ENCODE results near the gene WDR90.

WDR90 gene

DNA sequence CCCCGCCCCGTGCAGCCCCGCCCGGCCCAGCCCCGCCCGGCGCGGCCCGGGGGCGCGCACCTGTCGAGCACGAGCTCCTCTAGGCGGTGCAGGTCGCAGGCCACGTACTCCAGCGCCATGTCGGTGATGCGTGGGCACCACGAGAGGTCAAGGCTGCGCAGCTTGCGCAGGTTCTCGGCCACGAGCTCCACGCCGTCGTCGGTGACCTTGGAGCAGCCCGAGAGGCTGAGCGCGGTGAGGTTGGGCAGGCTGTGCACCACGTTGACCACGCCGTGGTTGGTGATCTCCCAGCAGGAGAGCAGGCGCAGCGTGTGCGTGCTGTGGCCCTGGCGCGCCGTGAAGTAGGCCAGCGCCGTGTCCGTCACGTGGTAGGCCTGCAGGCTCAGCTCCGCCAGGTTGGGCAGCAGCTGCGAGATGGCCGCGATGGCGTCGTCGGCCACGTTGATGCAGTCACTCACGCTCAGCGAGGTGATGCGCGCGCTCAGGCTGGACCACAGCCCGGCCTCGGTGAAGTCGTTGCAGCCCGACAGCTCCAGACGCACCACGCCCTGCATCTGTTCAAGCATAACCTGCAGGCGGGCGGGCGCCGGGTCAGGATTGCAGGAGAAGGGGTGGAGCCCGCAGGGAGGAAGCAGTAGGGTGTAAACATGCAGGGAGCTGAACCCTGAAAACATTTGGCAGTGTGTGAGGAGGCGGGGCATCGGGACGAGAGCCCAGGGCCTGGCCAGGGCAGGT, 46.4 kb downstream of the WDR90 start:
- Histone ChIP-seq H3K9me2 (replicated peaks; ENCODE audit: control insufficient read depth, low read length) (no peaks in the 10 kb centered on the region), H3F3A (ENCODE audit: control insufficient read depth, insufficient read depth) (peaks cover 7% of the 10 kb centered on the region), H3K27ac (ENCODE audit: low read depth, low read length) (no peak overlapping the region), H3K36me3 (ENCODE audit: control insufficient read depth, low read length) (no peaks in the 10 kb centered on the region), H3K4me3 (ENCODE audit: low read length) (peak overlapping the region; percentile 80), H3K27me3 (ENCODE audit: control insufficient read depth, low read length) (peaks cover 26% of the 10 kb centered on the region), H3K9me3 (ENCODE audit: control insufficient read depth, insufficient read depth, low read length) (no peaks in the 10 kb centered on the region), H3K4me2 (ENCODE audit: low read length) (peak overlapping the region; percentile 97), H3K79me2 (ENCODE audit: control insufficient read depth, low read length) (no peaks in the 10 kb centered on the region), H4K20me1 (ENCODE audit: control insufficient read depth, insufficient read depth, low read depth, low read length) (no peaks in the 10 kb centered on the region), H3K4me1 (ENCODE audit: control insufficient read depth, low read length) (peaks cover 22% of the 10 kb centered on the region)
- TF ChIP-seq EZH2phosphoT487 (IDR thresholded peaks at IDR 0.05; ENCODE audit: borderline replicate concordance, low read length), result no peak
- no peak for TF ChIP-seq CTCF (IDR thresholded peaks at IDR 0.05; ENCODE audit: low read depth, low read length, poor library complexity, severe bottlenecking)

GRCh38 chr16:698911-699671, 49.9 kb downstream of the WDR90 start:
- no peaks in the 10 kb centered on the region for H3K9me3 ChIP-seq (ENCODE audit: control insufficient read depth, insufficient read depth, low read length)
- peaks cover 55% of the 10 kb centered on the region for H3K27me3 ChIP-seq (ENCODE audit: control insufficient read depth, low read length)
- H3K4me2 ChIP-seq (ENCODE audit: low read length), result no peak overlapping the region
- H3K27ac ChIP-seq (ENCODE audit: low read depth, low read length), result no peak overlapping the region
- no peaks in the 10 kb centered on the region for H3K9me2 ChIP-seq (replicated peaks; ENCODE audit: control insufficient read depth, low read length)
- no peaks in the 10 kb centered on the region for H4K20me1 ChIP-seq (ENCODE audit: control insufficient read depth, insufficient read depth, low read depth, low read length)
- TF ChIP-seq CTCF (IDR thresholded peaks at IDR 0.05; ENCODE audit: low read depth, low read length, poor library complexity, severe bottlenecking), result no peak
- no peak for TF ChIP-seq EZH2phosphoT487 (IDR thresholded peaks at IDR 0.05; ENCODE audit: borderline replicate concordance, low read length)
- no peak overlapping the region for H3K4me3 ChIP-seq (ENCODE audit: low read length)
- no peaks in the 10 kb centered on the region for H3K79me2 ChIP-seq (ENCODE audit: control insufficient read depth, low read length)
- no peaks in the 10 kb centered on the region; the same call in 1 of the 2 replicates for H3F3A ChIP-seq (ENCODE audit: control insufficient read depth, insufficient read depth)
- H3K4me1 ChIP-seq (ENCODE audit: control insufficient read depth, low read length), result peaks cover 18% of the 10 kb centered on the region
- no peaks in the 10 kb centered on the region for H3K36me3 ChIP-seq (ENCODE audit: control insufficient read depth, low read length)

- H3K27ac ChIP-seq (ENCODE audit: low read depth, low read length), result no peak overlapping the region
- H3K4me2 ChIP-seq (ENCODE audit: low read length), result no peak overlapping the region
- no peaks in the 10 kb centered on the region for H3F3A ChIP-seq (ENCODE audit: control insufficient read depth, insufficient read depth)
- no peak for TF ChIP-seq EZH2phosphoT487 (IDR thresholded peaks at IDR 0.05; ENCODE audit: borderline replicate concordance, low read length)
- TF ChIP-seq CTCF (IDR thresholded peaks at IDR 0.05; ENCODE audit: low read depth, low read length, poor library complexity, severe bottlenecking), result no peak
- no peak overlapping the region for H3K4me3 ChIP-seq (ENCODE audit: low read length)
- H3K9me2 ChIP-seq (replicated peaks; ENCODE audit: control insufficient read depth, low read length), result no peaks in the 10 kb centered on the region
- H3K4me1 ChIP-seq (ENCODE audit: control insufficient read depth, low read length), result peaks cover under 1% of the 10 kb centered on the region
- H3K36me3 ChIP-seq (ENCODE audit: control insufficient read depth, low read length), result no peaks in the 10 kb centered on the region
- no peaks in the 10 kb centered on the region for H3K9me3 ChIP-seq (ENCODE audit: control insufficient read depth, insufficient read depth, low read length)
- no peaks in the 10 kb centered on the region for H4K20me1 ChIP-seq (ENCODE audit: control insufficient read depth, insufficient read depth, low read depth, low read length)
- no peaks in the 10 kb centered on the region for H3K79me2 ChIP-seq (ENCODE audit: control insufficient read depth, low read length)
- H3K27me3 ChIP-seq (ENCODE audit: control insufficient read depth, low read length), result peaks cover 49% of the 10 kb centered on the region
Observed at GRCh38 chr16:700684-701584, 51.8 kb downstream of the WDR90 start.
